GM19324 (cell line): ENCODE data around the gene HMGXB3.

Experiments used
- ATAC-seq: cut with Tn5 transposase; IDR thresholded peaks from one replicate; pipeline ENCODE4 v1.9.1; 2021; ENCODE audit warnings: mild to moderate bottlenecking, moderate library complexity; ENCODE audit not compliant: unreplicated experiment, low FRiP score

HMGXB3 gene, protein sequence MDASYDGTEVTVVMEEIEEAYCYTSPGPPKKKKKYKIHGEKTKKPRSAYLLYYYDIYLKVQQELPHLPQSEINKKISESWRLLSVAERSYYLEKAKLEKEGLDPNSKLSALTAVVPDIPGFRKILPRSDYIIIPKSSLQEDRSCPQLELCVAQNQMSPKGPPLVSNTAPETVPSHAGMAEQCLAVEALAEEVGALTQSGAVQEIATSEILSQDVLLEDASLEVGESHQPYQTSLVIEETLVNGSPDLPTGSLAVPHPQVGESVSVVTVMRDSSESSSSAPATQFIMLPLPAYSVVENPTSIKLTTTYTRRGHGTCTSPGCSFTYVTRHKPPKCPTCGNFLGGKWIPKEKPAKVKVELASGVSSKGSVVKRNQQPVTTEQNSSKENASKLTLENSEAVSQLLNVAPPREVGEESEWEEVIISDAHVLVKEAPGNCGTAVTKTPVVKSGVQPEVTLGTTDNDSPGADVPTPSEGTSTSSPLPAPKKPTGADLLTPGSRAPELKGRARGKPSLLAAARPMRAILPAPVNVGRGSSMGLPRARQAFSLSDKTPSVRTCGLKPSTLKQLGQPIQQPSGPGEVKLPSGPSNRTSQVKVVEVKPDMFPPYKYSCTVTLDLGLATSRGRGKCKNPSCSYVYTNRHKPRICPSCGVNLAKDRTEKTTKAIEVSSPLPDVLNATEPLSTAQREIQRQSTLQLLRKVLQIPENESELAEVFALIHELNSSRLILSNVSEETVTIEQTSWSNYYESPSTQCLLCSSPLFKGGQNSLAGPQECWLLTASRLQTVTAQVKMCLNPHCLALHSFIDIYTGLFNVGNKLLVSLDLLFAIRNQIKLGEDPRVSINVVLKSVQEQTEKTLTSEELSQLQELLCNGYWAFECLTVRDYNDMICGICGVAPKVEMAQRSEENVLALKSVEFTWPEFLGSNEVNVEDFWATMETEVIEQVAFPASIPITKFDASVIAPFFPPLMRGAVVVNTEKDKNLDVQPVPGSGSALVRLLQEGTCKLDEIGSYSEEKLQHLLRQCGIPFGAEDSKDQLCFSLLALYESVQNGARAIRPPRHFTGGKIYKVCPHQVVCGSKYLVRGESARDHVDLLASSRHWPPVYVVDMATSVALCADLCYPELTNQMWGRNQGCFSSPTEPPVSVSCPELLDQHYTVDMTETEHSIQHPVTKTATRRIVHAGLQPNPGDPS (N-terminal part only)

DNA sequence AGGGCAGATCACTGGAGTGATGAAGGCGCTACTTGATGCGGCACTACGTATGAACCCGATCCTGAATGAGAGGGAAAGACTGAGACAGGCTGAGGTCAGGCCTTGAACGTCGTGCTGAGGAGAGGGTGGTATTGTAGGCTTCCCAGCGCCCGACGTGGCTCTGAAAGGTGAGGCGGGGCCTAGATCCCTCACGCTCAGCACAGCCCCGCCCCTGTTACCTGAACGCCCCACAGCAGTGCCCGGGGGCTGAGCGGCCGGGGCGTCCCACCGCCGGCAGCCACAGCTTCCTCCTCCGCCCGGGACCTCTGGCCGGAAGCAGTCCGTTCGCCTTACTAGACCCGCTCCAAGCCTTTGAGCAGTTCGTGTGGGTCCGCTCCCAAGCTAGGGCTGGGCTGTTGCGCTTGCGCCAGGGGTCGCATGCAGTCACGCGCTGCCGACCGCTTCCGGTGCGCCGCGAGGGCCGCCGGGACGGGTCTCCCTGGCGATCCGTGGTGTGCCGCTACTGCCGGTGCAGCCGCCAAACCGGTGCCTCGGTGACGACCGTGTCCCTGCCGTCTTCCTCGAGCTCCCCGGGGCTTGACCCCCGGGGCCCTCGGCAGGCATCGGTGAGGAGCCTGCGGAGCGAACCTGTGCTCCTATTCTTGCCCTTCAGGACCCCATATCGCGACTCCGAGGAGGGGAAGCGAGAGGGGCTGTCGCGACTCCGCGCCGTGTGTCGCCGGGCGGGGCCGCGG is at the start of gene HMGXB3, which contains the start of gene TIGD6:
HMGXB3 (plus strand) TSS at position 484 of the 734 bp plus-strand sequence. CDS start 4,114 bp downstream, outside the sequence.
TIGD6 (minus strand) TSS at position 399 of the 734 bp plus-strand sequence. CDS start 4,306 bp downstream, outside the sequence.
- ATAC-seq, result peak; percentile 94

DNA sequence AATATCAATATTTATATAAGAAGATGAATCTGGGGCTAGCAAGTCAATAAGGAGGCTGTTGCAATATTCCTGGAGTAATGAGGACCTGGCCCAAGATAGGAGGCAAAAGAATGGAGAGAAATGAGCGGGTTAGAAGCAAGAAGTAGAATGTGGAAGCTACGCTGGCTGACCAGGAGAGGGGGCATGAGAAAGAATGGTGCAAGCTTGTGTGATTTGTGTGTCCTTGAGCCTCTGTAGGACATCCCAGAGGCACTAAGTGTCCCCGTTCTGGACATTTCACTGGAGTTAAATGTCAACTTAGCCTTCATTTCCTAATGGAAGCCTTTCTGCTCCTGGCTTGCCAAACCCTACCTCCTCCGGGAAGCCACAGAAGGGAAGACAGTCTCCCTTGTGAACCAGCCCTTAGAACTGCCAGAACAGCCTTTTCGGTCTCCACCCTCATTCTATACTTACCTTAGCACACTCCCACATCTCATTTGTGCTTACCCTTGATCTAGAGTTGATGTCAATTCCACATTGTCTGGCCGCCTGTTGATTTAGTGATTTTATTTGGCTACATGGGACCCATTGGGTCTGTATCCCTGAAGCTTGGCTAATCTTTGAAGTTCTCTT is 49.3 kb upstream of the HMGXB3 start:
- ATAC-seq, result no peak

DNA sequence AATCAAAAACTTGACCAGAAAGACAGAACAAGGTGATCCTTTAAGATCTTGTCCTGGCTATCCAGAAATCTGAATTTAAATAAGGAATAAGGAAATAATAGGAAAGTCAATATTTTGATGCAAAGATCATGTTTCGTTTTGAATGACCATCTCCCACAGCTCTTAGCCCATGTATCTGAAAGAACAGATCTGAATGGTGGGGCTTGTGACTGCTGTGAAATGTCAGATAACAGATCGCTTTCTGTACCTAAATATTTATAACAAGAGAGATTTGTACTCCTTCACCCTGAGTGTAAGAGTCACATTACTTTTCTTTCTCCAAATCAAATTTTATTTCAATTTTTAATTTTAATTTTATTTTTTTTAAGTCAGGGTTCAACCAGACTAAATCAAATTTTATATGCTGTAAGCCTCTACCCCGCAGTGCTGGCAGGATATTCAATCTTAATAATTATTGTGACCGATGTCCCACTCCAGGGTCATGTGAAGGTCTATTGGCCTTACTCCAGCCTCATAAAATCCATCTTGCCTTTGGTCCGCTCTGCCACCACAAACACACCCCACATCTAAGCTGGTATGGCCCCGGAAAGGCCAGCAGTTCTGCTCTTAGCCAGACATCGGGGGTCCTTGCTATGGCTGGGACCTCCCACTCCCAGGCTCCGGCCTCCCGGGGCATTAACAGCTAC is 47.0 kb upstream of the HMGXB3 start:
- ATAC-seq, result no peak

DNA sequence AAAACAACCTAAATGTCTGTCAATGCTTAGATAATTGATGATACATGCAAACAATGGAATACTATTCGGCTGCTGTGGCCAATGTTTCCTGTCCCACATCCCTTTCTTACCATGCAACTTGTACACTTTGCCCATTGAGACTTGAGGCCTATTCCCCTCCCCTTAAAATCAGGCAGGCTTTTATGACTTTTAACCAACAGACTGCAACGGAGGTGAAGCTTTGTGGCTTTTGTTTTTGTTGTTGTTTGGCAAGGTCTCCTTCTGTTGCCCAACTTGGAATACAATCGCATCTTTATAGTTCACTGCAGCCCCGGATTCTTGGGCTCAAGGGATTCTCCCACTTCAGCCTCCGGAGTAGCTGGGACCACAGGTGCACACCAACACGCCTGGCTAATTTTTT is 45.7 kb upstream of the HMGXB3 start:
- no peak for ATAC-seq

DNA sequence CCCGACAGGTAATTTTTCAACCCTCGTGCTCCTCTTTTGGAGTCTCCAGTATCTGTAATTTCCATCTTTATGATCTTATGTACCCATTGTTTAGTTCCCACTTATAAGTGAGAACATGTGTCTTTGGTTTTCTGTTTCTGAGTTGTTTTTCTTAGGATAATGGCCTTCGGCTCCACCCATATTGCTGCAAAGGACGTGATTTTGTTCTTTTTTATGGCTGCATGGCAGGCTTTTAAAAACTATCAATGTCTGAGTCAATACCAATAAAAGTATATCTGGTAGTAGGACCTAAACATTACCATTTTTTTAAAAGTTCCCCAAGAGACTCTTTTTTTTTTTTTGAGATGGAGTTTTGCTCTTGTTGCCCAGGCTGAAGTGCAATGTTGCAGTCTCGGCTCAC is 43.9 kb upstream of the HMGXB3 start:
- no peak for ATAC-seq

DNA sequence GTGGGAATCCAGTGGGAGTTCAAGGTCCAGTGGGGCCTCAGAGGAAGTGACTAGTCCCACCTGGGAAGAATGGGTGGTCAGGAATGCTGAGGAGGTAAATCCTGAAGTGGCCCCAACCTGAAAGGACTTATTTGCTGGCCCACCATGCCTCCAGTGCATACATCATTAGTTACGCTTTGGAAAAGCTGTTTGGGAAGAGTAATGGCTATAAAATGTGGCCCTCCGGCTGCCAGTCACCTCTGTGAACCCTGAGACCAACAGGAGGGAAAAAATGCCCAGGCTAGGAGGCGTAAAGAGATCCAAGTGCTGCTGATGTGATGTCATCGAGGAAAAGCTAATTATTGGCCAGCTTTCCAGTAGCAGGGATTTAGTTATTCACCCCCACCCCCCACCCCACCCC is 42.7 kb upstream of the HMGXB3 start:
- no peak for ATAC-seq

DNA sequence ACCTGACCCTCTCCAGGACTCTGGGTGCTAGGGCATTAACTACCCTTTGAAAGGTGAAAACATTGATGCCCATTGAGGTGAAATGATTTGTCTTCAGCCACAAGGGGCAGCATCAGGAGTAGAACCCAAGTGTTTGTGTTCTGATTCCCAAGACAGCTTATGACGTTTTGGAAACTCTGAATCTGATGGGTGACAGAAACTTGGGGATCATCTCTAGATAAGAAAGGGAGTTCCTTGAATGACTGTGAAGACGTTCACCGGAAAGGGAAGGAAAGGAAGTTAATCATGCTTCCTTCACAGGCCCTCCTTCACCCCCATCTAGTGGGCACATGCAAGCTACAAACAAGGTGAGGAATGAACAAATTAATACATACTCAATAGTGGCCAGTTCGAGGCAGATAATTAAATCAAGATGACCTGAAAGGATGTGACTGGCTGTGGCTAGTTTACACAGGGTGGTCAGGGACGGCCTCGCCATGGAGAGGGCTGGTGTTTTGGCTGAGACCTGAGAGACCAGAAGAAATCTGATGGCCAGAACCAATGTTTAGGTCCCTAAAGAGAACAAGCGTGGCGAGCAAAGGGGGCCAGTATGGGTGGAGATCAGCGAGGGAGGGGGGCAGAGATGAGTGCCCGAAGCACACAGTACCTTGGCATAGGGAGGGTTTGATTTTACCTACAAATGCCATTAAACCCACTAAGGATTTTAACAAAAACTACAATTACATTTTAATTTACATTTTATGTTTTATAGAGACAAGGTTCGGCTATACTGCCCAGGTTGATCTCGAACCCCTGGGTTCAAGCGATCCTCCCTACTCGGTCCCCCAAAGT is 40.9 kb upstream of the HMGXB3 start:
- ATAC-seq, result no peak

DNA sequence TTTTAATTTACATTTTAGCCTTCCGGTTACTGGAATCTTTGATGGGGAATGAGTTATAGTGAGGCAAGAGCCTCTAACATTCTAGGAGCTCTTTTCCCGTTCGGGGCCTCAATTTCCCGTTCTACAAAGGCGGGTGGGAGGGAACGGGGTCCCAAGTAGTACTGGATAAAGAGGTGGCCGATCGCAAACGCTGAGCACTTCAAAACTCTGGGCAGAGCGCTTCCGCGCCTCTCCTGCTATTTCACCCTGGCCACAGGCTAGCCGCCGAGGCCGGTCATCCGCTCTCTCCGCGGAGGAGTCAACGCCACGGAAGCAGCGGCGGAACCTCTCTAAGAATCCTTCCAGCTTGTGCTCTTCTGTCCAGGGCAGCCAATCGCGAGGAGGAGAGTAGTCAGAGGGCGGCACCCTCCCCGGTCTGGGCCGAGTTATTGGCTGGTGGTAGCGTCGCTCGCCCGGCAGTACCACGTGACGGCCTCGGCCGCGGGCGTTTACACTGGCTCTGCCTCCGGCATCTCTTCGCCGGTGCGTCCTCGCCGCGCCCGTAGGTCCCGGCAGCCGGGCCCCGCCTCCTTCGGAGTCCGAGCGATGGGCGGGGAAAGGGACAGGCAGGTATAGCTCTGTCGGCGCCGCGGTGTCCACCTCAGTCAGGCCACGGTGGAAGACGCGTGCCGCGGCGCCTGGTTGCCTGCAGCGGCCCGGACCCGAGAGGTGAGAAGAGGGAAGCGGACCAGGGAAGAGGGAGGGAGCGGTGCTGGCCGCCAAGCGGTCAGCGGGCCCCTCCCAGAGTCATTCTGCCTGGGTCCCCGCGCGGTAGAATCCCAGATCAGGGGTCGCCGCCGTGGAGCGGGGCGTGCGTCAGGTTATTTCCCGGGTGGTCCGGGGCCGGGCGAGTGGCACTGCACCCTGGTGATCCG is 40.0 kb upstream of the HMGXB3 start, which contains the start of gene SLC26A2:
SLC26A2 (plus strand) TSS at position 487 of the 914 bp plus-strand sequence. CDS start 16,895 bp downstream, outside the sequence.
- peak; percentile 100 for ATAC-seq

DNA sequence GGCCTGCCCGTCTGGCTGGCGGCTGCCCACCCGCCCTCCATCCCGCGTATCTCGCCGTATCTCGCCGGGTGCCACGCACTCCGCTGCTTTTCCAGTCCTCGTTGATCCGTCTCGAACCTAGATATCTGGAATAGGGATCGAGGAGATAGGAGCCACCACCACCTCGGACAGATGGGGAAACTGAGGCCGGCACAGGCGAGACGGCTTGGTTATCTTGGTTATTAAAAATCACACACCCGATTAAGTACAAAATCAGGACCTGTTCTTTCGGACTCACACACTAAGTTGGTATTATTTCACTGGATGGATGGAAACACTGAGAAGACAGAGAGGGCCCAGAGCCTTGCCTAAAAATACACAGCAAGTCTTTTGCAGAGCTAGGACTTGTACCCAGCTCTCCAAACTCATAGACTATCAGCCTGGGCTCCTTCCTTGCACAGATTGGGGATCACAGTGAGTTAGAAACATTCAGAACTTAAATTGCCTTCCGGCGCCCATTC is 39.3 kb upstream of the HMGXB3 start:
- no peak for ATAC-seq

DNA sequence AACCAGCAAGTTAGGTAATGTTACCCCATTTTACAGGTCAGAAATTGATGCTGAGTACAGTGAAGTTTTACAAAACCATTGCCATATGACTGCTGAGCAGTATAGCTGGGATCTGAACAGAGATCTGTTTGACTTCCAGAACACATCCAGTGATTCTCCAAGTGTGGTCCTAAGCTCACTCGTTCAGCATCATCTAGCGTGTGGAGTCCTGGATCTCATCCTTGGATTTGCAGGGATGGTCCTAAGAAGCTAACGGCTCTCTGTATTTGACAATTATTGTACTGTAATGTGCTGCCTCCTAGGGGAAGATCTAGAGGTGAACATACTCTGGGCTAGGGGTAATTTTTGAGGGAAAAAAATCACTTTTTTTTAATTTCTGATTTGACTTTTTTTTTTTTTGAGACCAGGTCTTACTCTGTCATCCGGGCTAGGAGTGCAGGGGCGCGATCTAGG is 38.6 kb upstream of the HMGXB3 start:
- ATAC-seq, result no peak

DNA sequence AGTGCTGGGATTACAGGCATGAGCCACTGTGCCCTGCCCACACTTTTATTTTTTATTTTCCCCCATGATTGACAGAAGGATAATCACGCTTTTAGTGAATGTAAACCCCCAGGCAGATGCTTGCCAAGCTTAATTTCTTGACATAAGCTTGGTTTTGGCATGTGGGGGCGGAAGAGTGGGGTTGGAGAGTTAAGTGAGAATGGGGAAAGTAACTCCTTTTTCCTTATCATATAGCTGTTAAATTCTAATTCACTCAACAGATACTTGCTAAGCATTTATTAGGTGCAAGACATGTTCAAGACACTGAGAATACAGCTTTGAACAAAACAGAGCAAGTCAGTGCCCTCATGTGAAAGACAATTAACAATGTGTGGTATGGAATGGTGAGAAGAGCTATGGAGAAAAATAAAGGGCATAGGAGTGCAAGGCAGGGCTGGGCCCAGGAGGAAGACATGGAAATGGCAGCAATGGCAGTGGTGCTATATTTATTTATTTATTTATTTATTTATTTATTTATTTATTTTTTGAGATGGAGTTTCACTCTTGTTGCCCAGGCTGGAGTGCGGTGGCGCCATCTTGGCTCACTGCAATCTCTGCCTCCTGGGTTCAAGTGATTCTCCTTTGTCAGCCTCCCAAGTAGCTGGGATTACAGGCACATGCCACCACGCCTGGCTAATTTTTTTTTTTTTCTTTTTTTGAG is 37.8 kb upstream of the HMGXB3 start:
- no peak for ATAC-seq

DNA sequence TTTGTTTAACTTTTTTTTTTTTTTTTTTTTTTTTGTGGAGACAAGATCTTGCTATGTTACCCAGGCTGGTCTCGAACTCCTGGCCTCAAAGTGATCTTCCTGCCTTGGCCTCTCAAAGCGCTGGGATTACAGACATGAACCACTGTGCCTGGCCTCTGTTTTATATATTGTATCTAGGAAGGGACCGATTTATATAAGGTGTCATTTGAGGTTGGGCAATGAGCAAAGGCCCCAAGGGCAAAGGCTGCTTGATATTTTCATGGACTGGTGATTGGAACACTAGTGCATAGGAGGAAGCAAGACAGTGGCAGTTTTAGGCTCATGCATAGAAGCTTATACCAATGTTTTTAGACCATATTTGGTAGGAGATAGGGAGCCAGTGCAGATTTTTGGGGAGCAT is 36.8 kb upstream of the HMGXB3 start:
- ATAC-seq, result no peak

DNA sequence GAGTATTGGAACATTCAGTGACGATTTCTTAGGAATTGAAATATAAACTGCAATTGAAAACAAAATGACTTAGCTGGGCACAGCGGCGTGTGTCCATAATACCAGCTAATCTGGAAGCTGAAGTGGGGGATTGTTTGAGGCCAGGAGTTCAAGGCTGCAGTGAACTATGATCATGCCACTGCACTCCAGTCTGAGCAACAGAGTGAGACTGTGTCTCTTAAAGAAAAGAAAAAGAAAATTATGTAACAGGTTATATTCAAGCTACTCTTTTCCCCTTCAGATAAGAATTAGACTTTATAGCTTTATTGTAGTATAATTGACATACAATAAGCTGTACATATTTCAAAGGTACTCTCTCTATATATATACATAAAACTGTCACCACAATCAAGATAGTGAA is 33.6 kb upstream of the HMGXB3 start:
- no peak for ATAC-seq

DNA sequence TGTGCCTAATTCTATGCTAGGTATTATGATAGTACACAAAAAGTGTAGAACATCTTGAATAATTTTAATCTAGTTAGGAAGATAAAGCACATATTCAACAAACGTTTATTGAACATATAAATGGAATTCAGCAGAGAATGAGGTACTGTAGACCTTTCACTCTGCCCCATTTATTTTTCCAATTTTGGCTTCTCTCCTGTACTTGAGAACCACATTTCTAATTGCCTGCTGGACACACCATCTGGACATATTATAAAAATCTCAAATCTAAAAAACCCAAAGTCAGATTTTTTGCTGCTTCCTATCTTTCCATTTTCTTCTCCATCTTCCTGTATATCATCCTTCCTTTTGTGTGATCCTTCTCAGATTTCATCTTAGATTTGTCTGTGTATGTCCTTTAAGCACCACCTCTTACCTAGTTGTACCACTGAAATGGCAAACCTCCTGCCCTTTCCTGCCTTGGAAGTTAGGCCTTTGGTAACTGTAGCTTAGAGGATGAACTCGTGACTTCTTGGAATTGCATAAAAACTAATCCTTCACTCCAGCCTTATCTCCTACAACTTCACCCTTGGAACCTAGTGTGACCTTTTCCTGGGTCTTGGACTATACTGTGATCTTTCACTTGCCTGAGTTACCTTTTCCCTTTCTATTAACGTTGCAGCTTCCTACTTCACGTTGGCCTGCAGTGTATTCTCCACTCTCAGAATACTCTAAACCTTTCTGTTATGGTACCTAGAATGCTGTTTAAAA is 31.2 kb upstream of the HMGXB3 start:
- ATAC-seq, result no peak

DNA sequence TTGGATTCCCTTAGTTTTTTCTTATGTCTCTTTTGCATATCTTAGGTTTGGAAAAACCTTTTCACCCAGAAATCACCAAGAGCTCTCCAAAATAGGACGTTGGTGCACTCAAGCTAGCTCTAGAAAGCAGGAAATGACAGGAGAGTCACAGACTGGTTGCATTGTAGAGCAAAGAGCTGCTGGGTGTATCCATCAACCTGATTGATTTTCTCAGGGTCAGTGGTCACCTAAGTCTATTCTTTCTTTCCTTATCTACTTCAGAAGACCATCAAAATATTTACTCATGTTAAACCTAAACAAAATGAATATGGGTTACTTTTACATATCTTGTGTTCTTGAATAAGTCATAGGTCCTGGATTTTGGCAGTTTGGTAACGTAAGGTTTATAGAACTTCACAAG is 25.1 kb upstream of the HMGXB3 start:
- no peak for ATAC-seq

DNA sequence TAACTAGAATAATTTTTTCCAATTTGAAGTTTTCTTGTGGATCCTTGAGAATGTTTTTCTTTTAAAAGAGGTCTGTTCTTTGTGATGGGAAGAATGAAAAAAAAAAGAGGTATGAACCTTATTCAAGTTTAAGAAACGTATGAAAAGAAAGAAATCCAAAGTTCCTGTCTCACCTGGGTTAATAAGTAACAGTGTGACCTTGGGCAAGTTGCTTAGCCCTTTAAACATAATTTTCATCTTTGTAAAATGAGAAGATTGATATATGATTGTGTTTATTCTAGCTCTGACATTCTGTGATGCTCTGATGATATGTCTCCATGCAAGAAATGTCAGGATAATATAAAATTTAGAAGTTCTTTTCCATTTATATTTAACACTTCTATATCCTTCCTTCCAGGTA is 20.6 kb upstream of the HMGXB3 start:
- ATAC-seq, result no peak
